WTC11 (cell line): Measurements from ENCODE around the gene PTPRB. TPM values are rescaled to one million over a fixed set of nuclear protein-coding genes. Genes with fewer than 3 reads are reported as not detected.

Source experiments
- ATAC-seq: fragments of 200-7000 bp; cut with Tn5 transposase; 2 replicates; pipeline ENCODE4 v1.10.0; 2021; ENCODE audit warnings: mild to moderate bottlenecking, moderate library complexity
- CTCF ChIA-PET: fragments of 300-600 bp; sonication (Branson Sonifier 250); formaldehyde crosslinking; loops from one replicate; lab custom pipeline; 2021; ENCODE audit warnings: antibody characterized with exemption; lab: Charles Lee
- POLR2A ChIA-PET: fragments of 350-600 bp; sonication (Branson Sonifier 250); formaldehyde crosslinking; loops from one replicate; lab custom pipeline; 2021; ENCODE audit warnings: antibody characterized with exemption; lab: Charles Lee
- DNase-seq: peaks from one replicate; pipeline ENCODE4 v3.0.0; 2021; ENCODE audit warnings: low spot score
- H3K27ac Mint-ChIP-seq: 2 replicates; pipeline ENCODE4 v1.8.0; 2021; ENCODE audit warnings: mixed read lengths
- H3K27me3 Mint-ChIP-seq: 2 replicates; pipeline ENCODE4 v1.8.0; 2021; ENCODE audit warnings: low read depth, mild to moderate bottlenecking, moderate library complexity, mixed read lengths
- H3K36me3 Mint-ChIP-seq: 2 replicates; pipeline ENCODE4 v1.8.0; 2021; ENCODE audit warnings: mixed read lengths
- H3K4me1 Mint-ChIP-seq: 2 replicates; pipeline ENCODE4 v1.8.0; 2022; ENCODE audit warnings: mixed read lengths
- H3K4me3 Mint-ChIP-seq: 2 replicates; pipeline ENCODE4 v1.8.0; 2021; ENCODE audit warnings: mild to moderate bottlenecking, moderate library complexity, mixed read lengths
- H3K9me3 Mint-ChIP-seq: 2 replicates; pipeline ENCODE4 v1.8.0; 2021; ENCODE audit warnings: mixed read lengths
- NFATC4 ChIP-seq: fragments of 250-450 bp; sonication (Bioruptor Pico); IDR thresholded peaks from 2 replicates; pipeline ENCODE4 v1.9.0; 2021; ENCODE audit warnings: mild to moderate bottlenecking
- NR2C2 ChIP-seq: sonication (generic); formaldehyde crosslinking; IDR thresholded peaks from 2 replicates; pipeline ENCODE4 v1.8.0; 2022; ENCODE audit warnings: mild to moderate bottlenecking, missing genetic modification reagents
- SMAD3 ChIP-seq: sonication (generic); formaldehyde crosslinking; IDR thresholded peaks from 2 replicates; pipeline ENCODE4 v1.8.0; 2022; ENCODE audit warnings: missing genetic modification reagents, mild to moderate bottlenecking, borderline replicate concordance
- SP1 ChIP-seq: sonication (generic); formaldehyde crosslinking; conservative IDR thresholded peaks from 2 replicates; pipeline ENCODE4 v1.8.1; 2022; ENCODE audit warnings: missing genetic modification reagents
- TP53 ChIP-seq: sonication (generic); formaldehyde crosslinking; IDR thresholded peaks from 2 replicates; pipeline ENCODE4 v1.8.1; 2023; ENCODE audit warnings: mild to moderate bottlenecking, missing genetic modification reagents
- ZNF121 ChIP-seq: sonication (generic); formaldehyde crosslinking; IDR thresholded peaks from 2 replicates; pipeline ENCODE4 v1.8.0; 2023; ENCODE audit warnings: missing genetic modification reagents
- total RNA-seq: library from RNA; stranded (reverse); gene quantifications from 3 replicates; pipeline ENCODE4 v1.2.3, GENCODE V29; 2021
- TF ChIP-seq, protein P1 (sequence below): sonication (generic); formaldehyde crosslinking; IDR thresholded peaks from 2 replicates; pipeline ENCODE4 v1.8.0; 2022; ENCODE audit warnings: missing genetic modification reagents
- TF ChIP-seq, protein P2 (sequence below): fragments of 250-450 bp; sonication (Bioruptor Pico); IDR thresholded peaks from 2 replicates; pipeline ENCODE4 v1.9.0; 2021; ENCODE audit warnings: mild to moderate bottlenecking
- TF ChIP-seq, protein P3 (sequence below): sonication (generic); formaldehyde crosslinking; IDR thresholded peaks from 2 replicates; pipeline ENCODE4 v1.8.1; 2022; ENCODE audit warnings: missing genetic modification reagents, borderline replicate concordance
- TF ChIP-seq, protein P4 (sequence below): sonication (generic); formaldehyde crosslinking; conservative IDR thresholded peaks from 2 replicates; pipeline ENCODE4 v1.8.1; 2022; ENCODE audit warnings: mild to moderate bottlenecking, missing genetic modification reagents
- TF ChIP-seq, protein P5 (sequence below): sonication (generic); formaldehyde crosslinking; IDR thresholded peaks from 2 replicates; pipeline ENCODE4 v1.8.0; 2023; ENCODE audit warnings: missing genetic modification reagents
- TF ChIP-seq, protein P6 (sequence below): fragments of 200-600 bp; IDR thresholded peaks from 2 replicates; pipeline ENCODE4 v1.8.0; 2022; ENCODE audit warnings: antibody characterized with exemption
- TF ChIP-seq, protein P7 (sequence below): sonication (generic); formaldehyde crosslinking; IDR thresholded peaks from 2 replicates; pipeline ENCODE4 v1.8.0; 2022; ENCODE audit warnings: mild to moderate bottlenecking, missing genetic modification reagents
- TF ChIP-seq, protein P8 (sequence below): sonication (generic); formaldehyde crosslinking; IDR thresholded peaks from 2 replicates; pipeline ENCODE4 v1.8.1; 2022; ENCODE audit warnings: low read depth, mild to moderate bottlenecking, moderate library complexity, missing genetic modification reagents, borderline replicate concordance

The PTPRB gene
- total RNA-seq, 1 experiment from 2014 or later, result 3.3 TPM

DNA sequence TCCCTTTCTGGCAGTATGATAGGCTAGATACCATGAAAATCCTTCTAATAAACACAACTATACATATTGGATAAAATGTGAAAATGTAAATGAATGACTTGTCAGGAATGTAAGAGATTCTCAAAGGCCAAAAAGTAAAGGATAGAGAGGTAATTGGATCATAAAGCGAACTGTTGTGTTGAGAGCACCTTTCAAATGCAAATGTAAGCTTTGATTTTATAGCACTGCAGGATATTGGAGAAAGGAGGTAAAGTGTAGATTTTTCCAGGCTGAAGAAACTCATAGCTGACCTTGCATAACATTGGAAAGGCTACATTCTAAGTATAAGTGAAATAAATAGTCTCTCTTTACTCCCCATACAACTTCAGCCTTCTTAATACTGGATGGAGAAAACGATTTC, 54.0 kb downstream of the PTPRB start (continued):
- TF ChIP-seq, protein P1, sequence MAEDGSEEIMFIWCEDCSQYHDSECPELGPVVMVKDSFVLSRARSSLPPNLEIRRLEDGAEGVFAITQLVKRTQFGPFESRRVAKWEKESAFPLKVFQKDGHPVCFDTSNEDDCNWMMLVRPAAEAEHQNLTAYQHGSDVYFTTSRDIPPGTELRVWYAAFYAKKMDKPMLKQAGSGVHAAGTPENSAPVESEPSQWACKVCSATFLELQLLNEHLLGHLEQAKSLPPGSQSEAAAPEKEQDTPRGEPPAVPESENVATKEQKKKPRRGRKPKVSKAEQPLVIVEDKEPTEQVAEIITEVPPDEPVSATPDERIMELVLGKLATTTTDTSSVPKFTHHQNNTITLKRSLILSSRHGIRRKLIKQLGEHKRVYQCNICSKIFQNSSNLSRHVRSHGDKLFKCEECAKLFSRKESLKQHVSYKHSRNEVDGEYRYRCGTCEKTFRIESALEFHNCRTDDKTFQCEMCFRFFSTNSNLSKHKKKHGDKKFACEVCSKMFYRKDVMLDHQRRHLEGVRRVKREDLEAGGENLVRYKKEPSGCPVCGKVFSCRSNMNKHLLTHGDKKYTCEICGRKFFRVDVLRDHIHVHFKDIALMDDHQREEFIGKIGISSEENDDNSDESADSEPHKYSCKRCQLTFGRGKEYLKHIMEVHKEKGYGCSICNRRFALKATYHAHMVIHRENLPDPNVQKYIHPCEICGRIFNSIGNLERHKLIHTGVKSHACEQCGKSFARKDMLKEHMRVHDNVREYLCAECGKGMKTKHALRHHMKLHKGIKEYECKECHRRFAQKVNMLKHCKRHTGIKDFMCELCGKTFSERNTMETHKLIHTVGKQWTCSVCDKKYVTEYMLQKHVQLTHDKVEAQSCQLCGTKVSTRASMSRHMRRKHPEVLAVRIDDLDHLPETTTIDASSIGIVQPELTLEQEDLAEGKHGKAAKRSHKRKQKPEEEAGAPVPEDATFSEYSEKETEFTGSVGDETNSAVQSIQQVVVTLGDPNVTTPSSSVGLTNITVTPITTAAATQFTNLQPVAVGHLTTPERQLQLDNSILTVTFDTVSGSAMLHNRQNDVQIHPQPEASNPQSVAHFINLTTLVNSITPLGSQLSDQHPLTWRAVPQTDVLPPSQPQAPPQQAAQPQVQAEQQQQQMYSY (CRISPR knock-in tag), result no peak
- TF ChIP-seq, protein P2, sequence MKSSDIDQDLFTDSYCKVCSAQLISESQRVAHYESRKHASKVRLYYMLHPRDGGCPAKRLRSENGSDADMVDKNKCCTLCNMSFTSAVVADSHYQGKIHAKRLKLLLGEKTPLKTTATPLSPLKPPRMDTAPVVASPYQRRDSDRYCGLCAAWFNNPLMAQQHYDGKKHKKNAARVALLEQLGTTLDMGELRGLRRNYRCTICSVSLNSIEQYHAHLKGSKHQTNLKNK (CRISPR knock-in tag), result no peak
- TF ChIP-seq, protein P3, sequence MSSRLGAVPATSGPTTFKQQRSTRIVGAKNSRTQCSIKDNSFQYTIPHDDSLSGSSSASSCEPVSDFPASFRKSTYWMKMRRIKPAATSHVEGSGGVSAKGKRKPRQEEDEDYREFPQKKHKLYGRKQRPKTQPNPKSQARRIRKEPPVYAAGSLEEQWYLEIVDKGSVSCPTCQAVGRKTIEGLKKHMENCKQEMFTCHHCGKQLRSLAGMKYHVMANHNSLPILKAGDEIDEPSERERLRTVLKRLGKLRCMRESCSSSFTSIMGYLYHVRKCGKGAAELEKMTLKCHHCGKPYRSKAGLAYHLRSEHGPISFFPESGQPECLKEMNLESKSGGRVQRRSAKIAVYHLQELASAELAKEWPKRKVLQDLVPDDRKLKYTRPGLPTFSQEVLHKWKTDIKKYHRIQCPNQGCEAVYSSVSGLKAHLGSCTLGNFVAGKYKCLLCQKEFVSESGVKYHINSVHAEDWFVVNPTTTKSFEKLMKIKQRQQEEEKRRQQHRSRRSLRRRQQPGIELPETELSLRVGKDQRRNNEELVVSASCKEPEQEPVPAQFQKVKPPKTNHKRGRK, result no peak
- TF ChIP-seq NFATC4 (CRISPR knock-in tag) (no peak), SP1 (CRISPR knock-in tag) (no peak), SMAD3 (CRISPR knock-in tag) (no peak)
- TF ChIP-seq, protein P4, sequence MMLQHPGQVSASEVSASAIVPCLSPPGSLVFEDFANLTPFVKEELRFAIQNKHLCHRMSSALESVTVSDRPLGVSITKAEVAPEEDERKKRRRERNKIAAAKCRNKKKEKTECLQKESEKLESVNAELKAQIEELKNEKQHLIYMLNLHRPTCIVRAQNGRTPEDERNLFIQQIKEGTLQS (CRISPR knock-in tag), result no peak
- TF ChIP-seq, protein P5, sequence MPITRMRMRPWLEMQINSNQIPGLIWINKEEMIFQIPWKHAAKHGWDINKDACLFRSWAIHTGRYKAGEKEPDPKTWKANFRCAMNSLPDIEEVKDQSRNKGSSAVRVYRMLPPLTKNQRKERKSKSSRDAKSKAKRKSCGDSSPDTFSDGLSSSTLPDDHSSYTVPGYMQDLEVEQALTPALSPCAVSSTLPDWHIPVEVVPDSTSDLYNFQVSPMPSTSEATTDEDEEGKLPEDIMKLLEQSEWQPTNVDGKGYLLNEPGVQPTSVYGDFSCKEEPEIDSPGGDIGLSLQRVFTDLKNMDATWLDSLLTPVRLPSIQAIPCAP (CRISPR knock-in tag), result no peak
- TF ChIP-seq, protein P6, sequence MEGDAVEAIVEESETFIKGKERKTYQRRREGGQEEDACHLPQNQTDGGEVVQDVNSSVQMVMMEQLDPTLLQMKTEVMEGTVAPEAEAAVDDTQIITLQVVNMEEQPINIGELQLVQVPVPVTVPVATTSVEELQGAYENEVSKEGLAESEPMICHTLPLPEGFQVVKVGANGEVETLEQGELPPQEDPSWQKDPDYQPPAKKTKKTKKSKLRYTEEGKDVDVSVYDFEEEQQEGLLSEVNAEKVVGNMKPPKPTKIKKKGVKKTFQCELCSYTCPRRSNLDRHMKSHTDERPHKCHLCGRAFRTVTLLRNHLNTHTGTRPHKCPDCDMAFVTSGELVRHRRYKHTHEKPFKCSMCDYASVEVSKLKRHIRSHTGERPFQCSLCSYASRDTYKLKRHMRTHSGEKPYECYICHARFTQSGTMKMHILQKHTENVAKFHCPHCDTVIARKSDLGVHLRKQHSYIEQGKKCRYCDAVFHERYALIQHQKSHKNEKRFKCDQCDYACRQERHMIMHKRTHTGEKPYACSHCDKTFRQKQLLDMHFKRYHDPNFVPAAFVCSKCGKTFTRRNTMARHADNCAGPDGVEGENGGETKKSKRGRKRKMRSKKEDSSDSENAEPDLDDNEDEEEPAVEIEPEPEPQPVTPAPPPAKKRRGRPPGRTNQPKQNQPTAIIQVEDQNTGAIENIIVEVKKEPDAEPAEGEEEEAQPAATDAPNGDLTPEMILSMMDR, result no peak
- TF ChIP-seq, all 79 proteins: peak for 0

DNA sequence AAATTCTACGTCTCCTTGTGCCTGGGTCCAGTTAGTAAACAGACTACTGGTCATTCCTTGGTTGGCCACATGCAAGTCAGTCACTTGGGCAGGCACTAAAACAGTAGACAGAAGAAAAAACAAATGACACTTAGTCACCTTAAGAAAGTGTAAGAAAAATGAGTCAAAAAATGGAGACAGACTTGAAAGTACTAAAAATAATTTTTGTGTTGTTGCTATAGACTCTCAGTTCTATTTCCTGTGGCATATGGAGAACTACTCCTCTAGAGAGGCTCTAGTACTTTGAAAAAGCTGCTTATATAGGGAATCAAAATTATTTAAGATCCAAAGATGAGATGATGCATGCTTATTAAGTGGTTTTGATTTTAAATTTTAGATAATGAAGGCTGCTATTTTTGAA, 56.0 kb downstream of the PTPRB start:
- no peaks in the 10 kb centered on the region; the same call in 1 of the 2 replicates for H3K27me3 Mint-ChIP-seq
- DNase-seq, result no peak
- H3K36me3 Mint-ChIP-seq, result peaks cover 28% of the 10 kb centered on the region
- H3K9me3 Mint-ChIP-seq, result peaks cover 28% of the 10 kb centered on the region
- TF ChIP-seq NR2C2 (CRISPR knock-in tag) (no peak), ZNF121 (CRISPR knock-in tag) (no peak), TP53 (no peak)
- TF ChIP-seq, protein P6, result no peak
- TF ChIP-seq, protein P7, sequence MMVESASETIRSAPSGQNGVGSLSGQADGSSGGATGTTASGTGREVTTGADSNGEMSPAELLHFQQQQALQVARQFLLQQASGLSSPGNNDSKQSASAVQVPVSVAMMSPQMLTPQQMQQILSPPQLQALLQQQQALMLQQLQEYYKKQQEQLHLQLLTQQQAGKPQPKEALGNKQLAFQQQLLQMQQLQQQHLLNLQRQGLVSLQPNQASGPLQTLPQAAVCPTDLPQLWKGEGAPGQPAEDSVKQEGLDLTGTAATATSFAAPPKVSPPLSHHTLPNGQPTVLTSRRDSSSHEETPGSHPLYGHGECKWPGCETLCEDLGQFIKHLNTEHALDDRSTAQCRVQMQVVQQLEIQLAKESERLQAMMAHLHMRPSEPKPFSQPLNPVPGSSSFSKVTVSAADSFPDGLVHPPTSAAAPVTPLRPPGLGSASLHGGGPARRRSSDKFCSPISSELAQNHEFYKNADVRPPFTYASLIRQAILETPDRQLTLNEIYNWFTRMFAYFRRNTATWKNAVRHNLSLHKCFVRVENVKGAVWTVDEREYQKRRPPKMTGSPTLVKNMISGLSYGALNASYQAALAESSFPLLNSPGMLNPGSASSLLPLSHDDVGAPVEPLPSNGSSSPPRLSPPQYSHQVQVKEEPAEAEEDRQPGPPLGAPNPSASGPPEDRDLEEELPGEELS (CRISPR knock-in tag), result no peak
- TF ChIP-seq, protein P8, sequence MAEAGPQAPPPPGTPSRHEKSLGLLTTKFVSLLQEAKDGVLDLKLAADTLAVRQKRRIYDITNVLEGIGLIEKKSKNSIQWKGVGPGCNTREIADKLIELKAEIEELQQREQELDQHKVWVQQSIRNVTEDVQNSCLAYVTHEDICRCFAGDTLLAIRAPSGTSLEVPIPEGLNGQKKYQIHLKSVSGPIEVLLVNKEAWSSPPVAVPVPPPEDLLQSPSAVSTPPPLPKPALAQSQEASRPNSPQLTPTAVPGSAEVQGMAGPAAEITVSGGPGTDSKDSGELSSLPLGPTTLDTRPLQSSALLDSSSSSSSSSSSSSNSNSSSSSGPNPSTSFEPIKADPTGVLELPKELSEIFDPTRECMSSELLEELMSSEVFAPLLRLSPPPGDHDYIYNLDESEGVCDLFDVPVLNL (CRISPR knock-in tag), result no peak
- TF ChIP-seq, protein P4 (CRISPR knock-in tag), result no peak
- peaks cover 15% of the 10 kb centered on the region for H3K4me1 Mint-ChIP-seq
- no peak overlapping the region for H3K4me3 Mint-ChIP-seq
- ChIA-PET POLR2A (interaction anchor here (0.8 kb wide), 1 partner anchor 683 kb away, joined by 3 read pairs; no protein-coding TSS in a partner anchor), CTCF (interaction anchor here (0.9 to 1.1 kb wide), 2 partner anchors 9 to 702 kb away, joined by 3 to 5 read pairs; no protein-coding TSS in a partner anchor)
- ATAC-seq, result no peak
- H3K27ac Mint-ChIP-seq, result no peak overlapping the region
